ENCODE measurements around the gene SGCD.

Gene SGCD

DNA sequence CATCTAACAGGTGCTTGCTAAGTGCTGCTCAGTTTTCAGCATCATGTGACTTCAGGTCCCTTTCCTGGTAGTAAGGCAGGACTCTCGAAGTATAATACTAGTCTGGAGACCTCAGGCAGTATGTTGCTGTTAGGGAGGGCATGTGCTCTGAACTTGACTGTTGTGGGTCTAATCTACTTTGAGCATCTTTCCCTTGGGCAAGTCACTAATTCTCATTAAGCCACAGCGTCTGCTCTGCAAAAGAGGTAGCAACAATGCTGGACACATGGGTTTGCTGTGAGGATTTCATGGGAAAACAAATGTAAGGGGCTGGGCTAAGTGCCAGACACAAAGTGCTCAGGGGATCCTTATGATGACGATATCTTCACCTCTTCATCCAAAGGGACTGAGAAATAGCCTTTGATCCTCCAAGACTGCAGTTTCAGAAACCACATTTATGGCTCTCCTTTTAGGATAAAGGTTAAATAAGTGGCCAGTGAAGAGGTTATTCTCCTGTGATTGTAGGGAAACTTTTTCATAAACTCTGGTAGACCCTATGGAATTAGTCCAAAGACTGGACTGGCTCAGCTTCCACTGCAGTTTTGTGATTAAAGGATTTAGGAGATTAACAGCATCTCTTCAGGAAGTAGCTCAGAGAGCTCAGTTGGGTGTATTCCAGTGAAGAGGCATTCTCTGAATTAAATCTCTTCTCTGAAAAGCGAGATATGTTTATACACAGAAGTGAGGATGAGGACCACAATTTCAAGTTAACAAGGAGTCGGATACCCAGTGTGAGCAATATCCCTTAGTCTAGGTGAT is 216.6 kb downstream of the SGCD start:
- POLR2A ChIA-PET (ENCODE audit: low non-redundant PET), result no interaction called here
- no peak for DNase-seq (ENCODE audit: low spot score)
- TF ChIP-seq, protein P1, sequence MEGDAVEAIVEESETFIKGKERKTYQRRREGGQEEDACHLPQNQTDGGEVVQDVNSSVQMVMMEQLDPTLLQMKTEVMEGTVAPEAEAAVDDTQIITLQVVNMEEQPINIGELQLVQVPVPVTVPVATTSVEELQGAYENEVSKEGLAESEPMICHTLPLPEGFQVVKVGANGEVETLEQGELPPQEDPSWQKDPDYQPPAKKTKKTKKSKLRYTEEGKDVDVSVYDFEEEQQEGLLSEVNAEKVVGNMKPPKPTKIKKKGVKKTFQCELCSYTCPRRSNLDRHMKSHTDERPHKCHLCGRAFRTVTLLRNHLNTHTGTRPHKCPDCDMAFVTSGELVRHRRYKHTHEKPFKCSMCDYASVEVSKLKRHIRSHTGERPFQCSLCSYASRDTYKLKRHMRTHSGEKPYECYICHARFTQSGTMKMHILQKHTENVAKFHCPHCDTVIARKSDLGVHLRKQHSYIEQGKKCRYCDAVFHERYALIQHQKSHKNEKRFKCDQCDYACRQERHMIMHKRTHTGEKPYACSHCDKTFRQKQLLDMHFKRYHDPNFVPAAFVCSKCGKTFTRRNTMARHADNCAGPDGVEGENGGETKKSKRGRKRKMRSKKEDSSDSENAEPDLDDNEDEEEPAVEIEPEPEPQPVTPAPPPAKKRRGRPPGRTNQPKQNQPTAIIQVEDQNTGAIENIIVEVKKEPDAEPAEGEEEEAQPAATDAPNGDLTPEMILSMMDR (conservative IDR thresholded peaks at IDR 0.05; ENCODE audit: low read depth), result no peak
- no peak overlapping the region for H3K27ac ChIP-seq
- CTCF ChIA-PET, result no interaction called here

DNA sequence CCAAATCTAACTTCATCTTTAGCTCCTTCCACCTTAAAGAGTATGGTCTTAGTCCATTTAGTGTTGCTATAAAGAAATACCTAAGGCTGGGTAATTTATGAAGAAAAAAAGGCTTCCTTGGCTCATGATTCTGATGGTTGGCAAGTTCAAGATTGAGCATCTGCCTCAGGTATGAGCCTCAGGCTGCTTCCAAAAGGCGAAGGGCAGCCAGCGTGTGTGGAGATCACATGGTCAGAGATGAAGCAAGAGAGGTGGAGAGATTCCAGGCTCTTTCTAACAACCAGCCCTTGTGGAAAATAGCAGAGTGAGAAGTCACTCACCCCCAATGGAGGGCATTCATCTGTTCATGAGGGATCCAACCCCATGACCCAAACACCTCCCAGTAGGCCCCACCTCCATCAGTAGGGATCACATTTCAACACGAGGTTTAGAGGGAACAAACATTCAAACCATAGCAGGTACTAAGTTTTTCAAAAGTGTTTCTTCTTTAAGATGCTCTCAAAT is 225.9 kb downstream of the SGCD start:
- no peak for DNase-seq (ENCODE audit: low spot score)
- POLR2A ChIA-PET (ENCODE audit: low non-redundant PET), result no interaction called here
- no peak overlapping the region for H3K27ac ChIP-seq
- CTCF ChIA-PET, result no interaction called here
- TF ChIP-seq, protein P1 (conservative IDR thresholded peaks at IDR 0.05; ENCODE audit: low read depth), result no peak

DNA sequence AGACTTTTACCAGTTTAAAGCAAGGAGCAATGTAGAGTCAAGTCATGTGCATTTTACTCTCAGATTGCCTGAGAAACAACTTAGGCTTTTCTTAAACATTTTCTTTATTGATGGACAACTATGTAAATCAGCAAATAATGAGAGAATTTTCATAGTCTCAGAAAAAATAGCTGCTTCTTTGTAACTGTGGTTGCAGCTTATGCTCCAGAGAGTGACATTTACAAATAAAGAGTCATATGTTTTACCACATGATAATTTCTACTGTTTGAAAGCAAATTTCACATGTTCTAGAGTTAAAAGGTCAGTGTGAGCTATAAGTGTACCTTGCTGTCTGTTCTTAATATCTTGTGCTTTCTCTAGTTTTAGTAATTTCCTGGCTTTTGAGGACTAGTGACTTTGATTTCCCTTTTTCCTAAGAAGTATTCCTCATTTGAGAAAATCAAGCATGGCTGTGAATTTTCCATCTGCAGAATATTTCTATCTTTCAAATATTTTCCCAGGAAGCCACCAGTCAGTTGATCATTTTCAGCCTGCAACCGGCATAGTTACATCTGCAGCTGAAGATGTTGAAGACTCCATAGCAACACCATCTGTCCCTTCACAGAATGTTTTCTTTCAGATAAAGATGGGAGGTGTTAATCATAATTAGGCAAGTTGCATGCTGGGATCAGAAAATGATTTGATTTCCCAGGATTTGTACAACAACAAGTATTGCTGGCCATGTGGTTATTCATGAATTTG is 229.9 kb downstream of the SGCD start:
- POLR2A ChIA-PET (ENCODE audit: low non-redundant PET), result no interaction called here
- no peak for DNase-seq (ENCODE audit: low spot score)
- CTCF ChIA-PET, result no interaction called here

DNA sequence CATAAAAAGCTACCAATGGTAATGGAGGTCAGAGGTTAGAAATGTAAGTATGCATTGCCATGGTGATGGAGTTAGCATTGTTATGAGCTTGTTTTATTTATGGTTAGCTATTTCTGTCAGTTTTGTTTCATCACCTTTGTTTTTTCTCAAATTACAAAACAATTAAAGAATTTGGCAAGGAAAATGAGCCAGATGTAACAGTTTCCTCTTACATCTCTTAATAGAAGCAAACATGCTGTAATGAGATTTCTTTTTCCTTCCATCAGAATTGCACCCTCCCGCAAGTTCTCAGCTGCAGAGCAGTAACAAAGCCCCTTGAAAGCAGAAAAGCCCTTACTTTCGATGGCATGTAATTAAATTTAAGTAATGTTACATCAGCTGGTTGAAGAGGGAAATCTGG is 233.0 kb downstream of the SGCD start:
- ChIA-PET CTCF (no interaction called here), POLR2A (ENCODE audit: low non-redundant PET) (no interaction called here)
- TF ChIP-seq, protein P1 (conservative IDR thresholded peaks at IDR 0.05; ENCODE audit: low read depth), result no peak
- DNase-seq (ENCODE audit: low spot score), result no peak
- H3K27ac ChIP-seq, result no peak overlapping the region

More for the DNA sequence above, 229.9 kb downstream of the SGCD start:
- H3K27ac ChIP-seq, result no peak overlapping the region
- TF ChIP-seq, protein P1 (conservative IDR thresholded peaks at IDR 0.05; ENCODE audit: low read depth), result no peak

DNA sequence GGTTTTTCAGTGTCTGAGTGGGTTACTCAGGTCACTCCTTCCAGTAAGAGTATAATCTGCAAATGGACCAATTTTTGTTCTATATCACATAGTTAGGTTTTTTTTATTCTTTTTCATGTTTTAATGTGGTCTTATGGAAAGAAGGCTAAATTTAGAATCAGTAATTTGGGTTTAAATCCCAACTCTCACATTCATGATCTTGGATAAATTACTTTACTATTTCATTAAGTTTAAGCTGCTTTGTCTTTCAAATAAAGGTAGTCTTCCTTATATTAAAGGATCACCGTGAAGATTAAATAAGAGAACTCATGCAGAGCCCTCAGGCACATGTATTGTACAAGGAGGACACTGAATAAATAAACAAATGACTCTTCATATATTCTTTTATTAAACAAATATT is 234.7 kb downstream of the SGCD start:
- POLR2A ChIA-PET (ENCODE audit: low non-redundant PET), result no interaction called here
- H3K27ac ChIP-seq, result no peak overlapping the region
- no peak for DNase-seq (ENCODE audit: low spot score)
- TF ChIP-seq, protein P1 (conservative IDR thresholded peaks at IDR 0.05; ENCODE audit: low read depth), result no peak
- CTCF ChIA-PET, result no interaction called here

DNA sequence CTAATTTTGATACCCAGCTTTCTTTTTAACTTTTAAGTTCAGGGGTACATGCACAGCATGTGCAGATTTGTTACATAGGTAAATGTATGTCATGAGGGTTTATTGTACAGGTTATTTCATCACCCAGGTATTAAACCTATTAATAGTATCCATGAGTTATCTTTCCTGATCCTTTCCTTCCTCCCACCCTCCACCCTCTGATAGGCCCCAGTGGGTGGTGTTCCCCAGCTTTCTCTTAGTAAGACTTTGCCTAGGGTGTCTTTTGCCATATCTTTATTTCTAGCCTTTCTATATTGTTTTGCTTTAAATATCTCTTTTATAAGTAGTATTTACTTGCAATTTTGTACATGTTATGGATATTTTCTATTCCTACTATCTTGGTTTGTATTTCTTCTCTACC is 243.7 kb downstream of the SGCD start:
- POLR2A ChIA-PET (ENCODE audit: low non-redundant PET), result no interaction called here

More for the DNA sequence above, 243.7 kb downstream of the SGCD start:
- TF ChIP-seq, protein P1 (conservative IDR thresholded peaks at IDR 0.05; ENCODE audit: low read depth), result no peak
- CTCF ChIA-PET, result interaction anchor here (0.6 to 0.7 kb wide), 3 partner anchors 45 to 1276 kb away, joined by 3 to 7 read pairs (median 3); no protein-coding TSS in a partner anchor
- H3K27ac ChIP-seq, result no peak overlapping the region
- DNase-seq (ENCODE audit: low spot score), result no peak

Data from RWPE1 (cell line).